ENCODE data around the gene GALNT18.

The GALNT18 gene

GRCh38 chr11:11280826-11281225 is 341.0 kb downstream of the GALNT18 start:
- H3K9me3 ChIP-seq (ENCODE audit: control extremely low read depth in 1 of 5, control insufficient read depth in 4 of 5, insufficient read depth in 2 of 5, low read depth in 1 of 5, low read length in 4 of 5): no peaks in the 10 kb centered on the region
- peaks cover 0 to 11% (median 6%) of the 10 kb centered on the region in 4 experiments for H3K4me1 ChIP-seq (ENCODE audit: control extremely low read depth in 1 of 4, control insufficient read depth in 4 of 4, insufficient read depth in 4 of 4, low read length in 3 of 4)
- WGBS (ENCODE audit: insufficient coverage): 96% methylated on average over 5 of the region's 5 CpGs
- no peak for DNase-seq
- no peak overlapping the region for H3K4me3 ChIP-seq (ENCODE audit: control insufficient read depth in 1 of 7, extremely low read depth in 1 of 7, insufficient read depth in 4 of 7, low read depth in 2 of 7, low read length in 6 of 7)
- no peak overlapping the region for H3K27ac ChIP-seq (ENCODE audit: insufficient read depth in 1 of 2, low read depth in 1 of 2, low read length in 2 of 2, poor library complexity in 1 of 2, severe bottlenecking in 2 of 2)
- H3K27me3 ChIP-seq (replicated peaks in 2 of 5; ENCODE audit: control insufficient read depth in 4 of 5, insufficient read depth in 5 of 5, low read length in 4 of 5): no peaks in the 10 kb centered on the region
- POLR2A ChIA-PET: no interaction called here
- no peaks in the 10 kb centered on the region for H3K36me3 ChIP-seq (ENCODE audit: control insufficient read depth in 4 of 4, insufficient read depth in 4 of 4, low read length in 3 of 4)
- CTCF ChIA-PET: interaction anchor here (2.2 kb wide), 1 partner anchor 47 kb away, joined by 6 read pairs; no protein-coding TSS in a partner anchor

- Histone ChIP-seq H3K9me3 (ENCODE audit: control extremely low read depth in 1 of 5, control insufficient read depth in 4 of 5, insufficient read depth in 2 of 5, low read depth in 1 of 5, low read length in 4 of 5) (peaks cover 0 to 2% (median 0%) of the 10 kb centered on the region in 5 experiments), H3K27me3 (replicated peaks in 2 of 5; ENCODE audit: control insufficient read depth in 4 of 5, insufficient read depth in 5 of 5, low read length in 4 of 5) (no peaks in the 10 kb centered on the region), H3K36me3 (ENCODE audit: control insufficient read depth in 4 of 4, insufficient read depth in 4 of 4, low read length in 3 of 4) (no peaks in the 10 kb centered on the region), H3K27ac (ENCODE audit: insufficient read depth in 1 of 2, low read depth in 1 of 2, low read length in 2 of 2, poor library complexity in 1 of 2, severe bottlenecking in 2 of 2) (no peak overlapping the region), H3K4me1 (ENCODE audit: control extremely low read depth in 1 of 4, control insufficient read depth in 4 of 4, insufficient read depth in 4 of 4, low read length in 3 of 4) (peaks cover 0 to 11% (median 6%) of the 10 kb centered on the region in 4 experiments), H3K4me3 (ENCODE audit: control insufficient read depth in 1 of 7, extremely low read depth in 1 of 7, insufficient read depth in 4 of 7, low read depth in 2 of 7, low read length in 6 of 7) (no peak overlapping the region)
- ChIA-PET POLR2A (no interaction called here), CTCF (interaction anchor here (2.2 kb wide), 1 partner anchor 46 kb away, joined by 6 read pairs; no protein-coding TSS in a partner anchor)
- DNase-seq: no peak
- WGBS (ENCODE audit: insufficient coverage): 65% methylated on average over 8 of the region's 11 CpGs
These were observed 341.7 kb downstream of the GALNT18 start for GRCh38 chr11:11279956-11280689.

GRCh38 chr11:11272254-11272653 is 349.6 kb downstream of the GALNT18 start:
- H3K36me3 ChIP-seq (ENCODE audit: control insufficient read depth in 4 of 4, insufficient read depth in 4 of 4, low read length in 3 of 4): no peaks in the 10 kb centered on the region
- 100% methylated on average over 1 of the region's 1 CpG for WGBS (ENCODE audit: insufficient coverage)
- DNase-seq: no peak
- H3K27me3 ChIP-seq (replicated peaks in 2 of 5; ENCODE audit: control insufficient read depth in 4 of 5, insufficient read depth in 5 of 5, low read length in 4 of 5): no peaks in the 10 kb centered on the region
- ChIA-PET CTCF (no interaction called here), POLR2A (no interaction called here)
- H3K9me3 ChIP-seq (ENCODE audit: control extremely low read depth in 1 of 5, control insufficient read depth in 4 of 5, insufficient read depth in 2 of 5, low read depth in 1 of 5, low read length in 4 of 5): peaks cover 0 to 2% (median 0%) of the 10 kb centered on the region in 5 experiments
- no peak overlapping the region for H3K4me3 ChIP-seq (ENCODE audit: control insufficient read depth in 1 of 7, extremely low read depth in 1 of 7, insufficient read depth in 4 of 7, low read depth in 2 of 7, low read length in 6 of 7)
- peaks cover 0 to 6% (median 0%) of the 10 kb centered on the region in 4 experiments for H3K4me1 ChIP-seq (ENCODE audit: control extremely low read depth in 1 of 4, control insufficient read depth in 4 of 4, insufficient read depth in 4 of 4, low read length in 3 of 4)
- H3K27ac ChIP-seq (ENCODE audit: insufficient read depth in 1 of 2, low read depth in 1 of 2, low read length in 2 of 2, poor library complexity in 1 of 2, severe bottlenecking in 2 of 2): no peak overlapping the region

GRCh38 chr11:11270236-11270775 is 351.5 kb downstream of the GALNT18 start:
- DNase-seq: no peak
- H3K36me3 ChIP-seq (ENCODE audit: control insufficient read depth in 4 of 4, insufficient read depth in 4 of 4, low read length in 3 of 4): no peaks in the 10 kb centered on the region
- ChIA-PET POLR2A (no interaction called here), CTCF (no interaction called here)
- H3K4me3 ChIP-seq (ENCODE audit: control insufficient read depth in 1 of 7, extremely low read depth in 1 of 7, insufficient read depth in 4 of 7, low read depth in 2 of 7, low read length in 6 of 7): no peak overlapping the region
- 94% methylated on average over 6 of the region's 6 CpGs for WGBS (ENCODE audit: insufficient coverage)
- H3K27ac ChIP-seq (ENCODE audit: insufficient read depth in 1 of 2, low read depth in 1 of 2, low read length in 2 of 2, poor library complexity in 1 of 2, severe bottlenecking in 2 of 2): no peak overlapping the region
- no peaks in the 10 kb centered on the region for H3K27me3 ChIP-seq (replicated peaks in 2 of 5; ENCODE audit: control insufficient read depth in 4 of 5, insufficient read depth in 5 of 5, low read length in 4 of 5)
- H3K9me3 ChIP-seq (ENCODE audit: control extremely low read depth in 1 of 5, control insufficient read depth in 4 of 5, insufficient read depth in 2 of 5, low read depth in 1 of 5, low read length in 4 of 5): peaks cover 0 to under 1% (median 0%) of the 10 kb centered on the region in 5 experiments
- peaks cover 0 to 12% (median 1%) of the 10 kb centered on the region in 4 experiments for H3K4me1 ChIP-seq (ENCODE audit: control extremely low read depth in 1 of 4, control insufficient read depth in 4 of 4, insufficient read depth in 4 of 4, low read length in 3 of 4)

- Histone ChIP-seq H3K4me1 (ENCODE audit: control extremely low read depth in 1 of 4, control insufficient read depth in 4 of 4, insufficient read depth in 4 of 4, low read length in 3 of 4) (peaks cover 0 to 12% (median 2%) of the 10 kb centered on the region in 4 experiments), H3K36me3 (ENCODE audit: control insufficient read depth in 4 of 4, insufficient read depth in 4 of 4, low read length in 3 of 4) (no peaks in the 10 kb centered on the region), H3K27me3 (replicated peaks in 2 of 5; ENCODE audit: control insufficient read depth in 4 of 5, insufficient read depth in 5 of 5, low read length in 4 of 5) (no peaks in the 10 kb centered on the region), H3K27ac (ENCODE audit: insufficient read depth in 1 of 2, low read depth in 1 of 2, low read length in 2 of 2, poor library complexity in 1 of 2, severe bottlenecking in 2 of 2) (no peak overlapping the region), H3K4me3 (ENCODE audit: control insufficient read depth in 1 of 7, extremely low read depth in 1 of 7, insufficient read depth in 4 of 7, low read depth in 2 of 7, low read length in 6 of 7) (no peak overlapping the region), H3K9me3 (ENCODE audit: control extremely low read depth in 1 of 5, control insufficient read depth in 4 of 5, insufficient read depth in 2 of 5, low read depth in 1 of 5, low read length in 4 of 5) (no peaks in the 10 kb centered on the region)
- CTCF ChIA-PET: interaction anchor here (1.0 to 1.7 kb wide), 2 partner anchors 32 to 37 kb away, joined by 3 to 4 read pairs; no protein-coding TSS in a partner anchor
- POLR2A ChIA-PET: no interaction called here
- DNase-seq: no peak
- 96% methylated on average over 5 of the region's 5 CpGs for whole genome bisulfite sequencing (ENCODE audit: insufficient coverage)
These were observed 353.1 kb downstream of the GALNT18 start for GRCh38 chr11:11268706-11269105.

GRCh38 chr11:11268119-11268518 is 353.7 kb downstream of the GALNT18 start:
- CTCF ChIA-PET: interaction anchor here (0.5 to 1.7 kb wide), 3 partner anchors 33 to 940 kb away, joined by 3 to 5 read pairs (median 4); no protein-coding TSS in a partner anchor

GRCh38 chr11:11267312-11267711 is 354.5 kb downstream of the GALNT18 start:
- POLR2A ChIA-PET: no interaction called here
- H3K27me3 ChIP-seq (replicated peaks in 2 of 5; ENCODE audit: control insufficient read depth in 4 of 5, insufficient read depth in 5 of 5, low read length in 4 of 5): no peaks in the 10 kb centered on the region
- no peak overlapping the region for H3K27ac ChIP-seq (ENCODE audit: insufficient read depth in 1 of 2, low read depth in 1 of 2, low read length in 2 of 2, poor library complexity in 1 of 2, severe bottlenecking in 2 of 2)
- CTCF ChIA-PET: interaction anchor here (0.7 to 1.7 kb wide), 5 partner anchors 25 to 691 kb away, joined by 3 to 4 read pairs (median 3); no protein-coding TSS in a partner anchor
- no peak overlapping the region for H3K4me3 ChIP-seq (ENCODE audit: control insufficient read depth in 1 of 7, extremely low read depth in 1 of 7, insufficient read depth in 4 of 7, low read depth in 2 of 7, low read length in 6 of 7)
- H3K4me1 ChIP-seq (ENCODE audit: control extremely low read depth in 1 of 4, control insufficient read depth in 4 of 4, insufficient read depth in 4 of 4, low read length in 3 of 4): peaks cover 0 to 12% (median 2%) of the 10 kb centered on the region in 4 experiments
- no peak for DNase-seq
- no peaks in the 10 kb centered on the region for H3K9me3 ChIP-seq (ENCODE audit: control extremely low read depth in 1 of 5, control insufficient read depth in 4 of 5, insufficient read depth in 2 of 5, low read depth in 1 of 5, low read length in 4 of 5)
- H3K36me3 ChIP-seq (ENCODE audit: control insufficient read depth in 4 of 4, insufficient read depth in 4 of 4, low read length in 3 of 4): no peaks in the 10 kb centered on the region

More at GRCh38 chr11:11268119-11268518, 353.7 kb downstream of the GALNT18 start:
- Histone ChIP-seq H3K9me3 (ENCODE audit: control extremely low read depth in 1 of 5, control insufficient read depth in 4 of 5, insufficient read depth in 2 of 5, low read depth in 1 of 5, low read length in 4 of 5) (no peaks in the 10 kb centered on the region), H3K4me1 (ENCODE audit: control extremely low read depth in 1 of 4, control insufficient read depth in 4 of 4, insufficient read depth in 4 of 4, low read length in 3 of 4) (peaks cover 0 to 12% (median 2%) of the 10 kb centered on the region in 4 experiments), H3K27me3 (replicated peaks in 2 of 5; ENCODE audit: control insufficient read depth in 4 of 5, insufficient read depth in 5 of 5, low read length in 4 of 5) (no peaks in the 10 kb centered on the region), H3K36me3 (ENCODE audit: control insufficient read depth in 4 of 4, insufficient read depth in 4 of 4, low read length in 3 of 4) (no peaks in the 10 kb centered on the region), H3K4me3 (ENCODE audit: control insufficient read depth in 1 of 7, extremely low read depth in 1 of 7, insufficient read depth in 4 of 7, low read depth in 2 of 7, low read length in 6 of 7) (no peak overlapping the region), H3K27ac (ENCODE audit: insufficient read depth in 1 of 2, low read depth in 1 of 2, low read length in 2 of 2, poor library complexity in 1 of 2, severe bottlenecking in 2 of 2) (no peak overlapping the region)
- 11% methylated on average over 1 of the region's 1 CpG for WGBS (ENCODE audit: insufficient coverage)
- DNase-seq: peak in 2 of 3 donors; percentile 29 to 40
- POLR2A ChIA-PET: no interaction called here

Data from common myeloid progenitor, CD34-positive (primary cell).